ACC112 (cell line): ENCODE results near the gene SELP.

Experiments used
- H2AFZ ChIP-seq: fragments of 200-600 bp; sonication (generic); one replicate; pipeline ENCODE4 v1.6.0; 2017; ENCODE audit warnings: antibody characterized with exemption, low read length; ENCODE audit not compliant: unreplicated experiment
- H3K27ac ChIP-seq: fragments of 200-600 bp; sonication (generic); 2 replicates; pipeline ENCODE4 v1.5.1; 2014; ENCODE audit warnings: low read depth, mild to moderate bottlenecking, antibody characterized with exemption, low read length, moderate library complexity
- H3K27me3 ChIP-seq: fragments of 200-600 bp; sonication (generic); 2 replicates; pipeline ENCODE4 v1.6.1; 2014; ENCODE audit warnings: mild to moderate bottlenecking, antibody characterized with exemption, low read length, moderate library complexity, mixed read lengths; ENCODE audit not compliant: insufficient read depth
- H3K36me3 ChIP-seq: fragments of 200-600 bp; sonication (generic); 2 replicates; pipeline ENCODE4 v1.6.1; 2016; ENCODE audit warnings: mild to moderate bottlenecking, antibody characterized with exemption, low read length, moderate library complexity, mixed read lengths; ENCODE audit not compliant: insufficient read depth
- H3K4me1 ChIP-seq: fragments of 200-600 bp; sonication (generic); one replicate; pipeline ENCODE4 v1.6.1; 2016; ENCODE audit warnings: low read length, mixed read lengths; ENCODE audit not compliant: insufficient read depth, unreplicated experiment, control insufficient read depth
- H3K4me3 ChIP-seq: fragments of 200-600 bp; sonication (generic); 2 replicates; pipeline ENCODE4 v1.5.1; 2014; ENCODE audit warnings: mild to moderate bottlenecking, low read depth, low read length
- H3K79me2 ChIP-seq: fragments of 200-600 bp; sonication (generic); one replicate; pipeline ENCODE4 v1.6.0; 2016; ENCODE audit warnings: low read length; ENCODE audit not compliant: control insufficient read depth, unreplicated experiment, insufficient read depth

The SELP gene

GRCh38 chr1:169594391-169594790 lies 35.5 kb downstream of the SELP start:
- H3K79me2 ChIP-seq: no peaks in the 10 kb centered on the region
- H3K27me3 ChIP-seq: peaks cover 94% of the 10 kb centered on the region
- no peaks in the 10 kb centered on the region for H3K36me3 ChIP-seq
- H2AFZ ChIP-seq: no peak overlapping the region
- H3K27ac ChIP-seq: no peak overlapping the region
- H3K4me1 ChIP-seq: no peaks in the 10 kb centered on the region
- H3K4me3 ChIP-seq: no peak overlapping the region

GRCh38 chr1:169590932-169591331 lies 39.0 kb downstream of the SELP start:
- Histone ChIP-seq H3K79me2 (no peaks in the 10 kb centered on the region), H2AFZ (no peak overlapping the region), H3K27ac (no peak overlapping the region), H3K4me3 (no peak overlapping the region), H3K27me3 (peaks cover 87% of the 10 kb centered on the region), H3K4me1 (no peaks in the 10 kb centered on the region), H3K36me3 (no peaks in the 10 kb centered on the region)

- peaks cover 87% of the 10 kb centered on the region for H3K27me3 ChIP-seq
- no peak overlapping the region for H3K4me3 ChIP-seq
- H3K79me2 ChIP-seq: no peaks in the 10 kb centered on the region
- no peaks in the 10 kb centered on the region for H3K36me3 ChIP-seq
- H3K27ac ChIP-seq: no peak overlapping the region
- H3K4me1 ChIP-seq: no peaks in the 10 kb centered on the region
- H2AFZ ChIP-seq: no peak overlapping the region
Measured at GRCh38 chr1:169588785-169589485, 41.0 kb downstream of the SELP start.

GRCh38 chr1:169588112-169588511 lies 41.8 kb downstream of the SELP start:
- H3K4me1 ChIP-seq: no peaks in the 10 kb centered on the region
- H3K4me3 ChIP-seq: no peak overlapping the region
- H3K79me2 ChIP-seq: no peaks in the 10 kb centered on the region
- H3K27ac ChIP-seq: no peak overlapping the region
- no peaks in the 10 kb centered on the region for H3K36me3 ChIP-seq
- H2AFZ ChIP-seq: no peak overlapping the region
- H3K27me3 ChIP-seq: peaks cover 87% of the 10 kb centered on the region

- Histone ChIP-seq H2AFZ (no peak within 1 kb of the TSS), H3K4me1 (no peaks in the 10 kb centered on the region), H3K4me3 (no peak within 1 kb of the TSS)
Measured at GRCh38 chr1:169586395-169587255, 43.3 kb downstream of the SELP start, which contains the start of gene F5. Gene F5, minus strand, starts transcription at chr1:169586481. Its CDS starts 95 bp downstream, at chr1:169586386.

GRCh38 chr1:169586067-169586394 lies 43.9 kb downstream of the SELP start:
- no peak overlapping the region for H3K4me3 ChIP-seq
- H3K79me2 ChIP-seq: no peaks in the 10 kb centered on the region
- H3K27ac ChIP-seq: no peak overlapping the region
- H2AFZ ChIP-seq: no peak overlapping the region
- no peaks in the 10 kb centered on the region for H3K4me1 ChIP-seq
- peaks cover 90% of the 10 kb centered on the region for H3K27me3 ChIP-seq
- no peaks in the 10 kb centered on the region for H3K36me3 ChIP-seq

More at GRCh38 chr1:169586395-169587255, 43.3 kb downstream of the SELP start, which contains the start of gene F5:
- Histone ChIP-seq H3K27ac (no peak within 1 kb of the TSS), H3K36me3 (no peaks in the 10 kb centered on the region), H3K27me3 (peaks cover 89% of the 10 kb centered on the region), H3K79me2 (no peaks in the 10 kb centered on the region)

GRCh38 chr1:169585181-169585580 lies 44.7 kb downstream of the SELP start:
- no peaks in the 10 kb centered on the region for H3K79me2 ChIP-seq

GRCh38 chr1:169584483-169585144 lies 45.3 kb downstream of the SELP start:
- Histone ChIP-seq H2AFZ (no peak overlapping the region), H3K36me3 (no peaks in the 10 kb centered on the region), H3K4me3 (no peak overlapping the region), H3K27me3 (peaks cover 87% of the 10 kb centered on the region), H3K27ac (no peak overlapping the region), H3K79me2 (no peaks in the 10 kb centered on the region), H3K4me1 (no peaks in the 10 kb centered on the region)

More at GRCh38 chr1:169585181-169585580, 44.7 kb downstream of the SELP start:
- Histone ChIP-seq H2AFZ (no peak overlapping the region), H3K4me3 (no peak overlapping the region), H3K4me1 (no peaks in the 10 kb centered on the region), H3K27me3 (peaks cover 86% of the 10 kb centered on the region), H3K36me3 (no peaks in the 10 kb centered on the region), H3K27ac (no peak overlapping the region)

GRCh38 chr1:169577981-169578738 lies 51.8 kb downstream of the SELP start:
- H3K4me3 ChIP-seq: no peak overlapping the region
- no peak overlapping the region for H2AFZ ChIP-seq

GRCh38 chr1:169576935-169577331 lies 53.0 kb downstream of the SELP start:
- Histone ChIP-seq H3K27me3 (peaks cover 69% of the 10 kb centered on the region), H3K36me3 (no peaks in the 10 kb centered on the region), H3K27ac (no peak overlapping the region), H3K4me3 (no peak overlapping the region), H3K4me1 (no peaks in the 10 kb centered on the region), H3K79me2 (no peaks in the 10 kb centered on the region), H2AFZ (no peak overlapping the region)

More at GRCh38 chr1:169577981-169578738, 51.8 kb downstream of the SELP start:
- Histone ChIP-seq H3K36me3 (no peaks in the 10 kb centered on the region), H3K79me2 (no peaks in the 10 kb centered on the region), H3K4me1 (no peaks in the 10 kb centered on the region), H3K27ac (no peak overlapping the region), H3K27me3 (peaks cover 82% of the 10 kb centered on the region)
